Epithelial cell of esophagus (primary cell): Measurements from ENCODE around the gene RAB10.

Experiments used
- DNase-seq: peaks from one replicate; pipeline ENCODE4 v3.0.0; 2010; ENCODE audit warnings: low read depth
- H3K4me3 ChIP-seq: 2 replicates; pipeline ENCODE4 v1.5.1; 2011; ENCODE audit warnings: mild to moderate bottlenecking, low read length, control low read depth
- CTCF ChIP-seq: IDR thresholded peaks from 2 replicates; pipeline ENCODE4 v1.5.1; 2011; ENCODE audit warnings: low read depth, mild to moderate bottlenecking, low read length, control low read depth, inconsistent platforms; ENCODE audit not compliant: insufficient read depth; ENCODE audit errors: missing control alignments

Gene RAB10

GRCh38 chr2:26048791-26049190 is 14.9 kb downstream of the RAB10 start:
- no peak for TF ChIP-seq CTCF
- H3K4me3 ChIP-seq, result no peak overlapping the region
- no peak for DNase-seq

- no peak for TF ChIP-seq CTCF
- no peak for DNase-seq
These were observed 15.8 kb downstream of the RAB10 start for GRCh38 chr2:26049641-26050040.

DNA sequence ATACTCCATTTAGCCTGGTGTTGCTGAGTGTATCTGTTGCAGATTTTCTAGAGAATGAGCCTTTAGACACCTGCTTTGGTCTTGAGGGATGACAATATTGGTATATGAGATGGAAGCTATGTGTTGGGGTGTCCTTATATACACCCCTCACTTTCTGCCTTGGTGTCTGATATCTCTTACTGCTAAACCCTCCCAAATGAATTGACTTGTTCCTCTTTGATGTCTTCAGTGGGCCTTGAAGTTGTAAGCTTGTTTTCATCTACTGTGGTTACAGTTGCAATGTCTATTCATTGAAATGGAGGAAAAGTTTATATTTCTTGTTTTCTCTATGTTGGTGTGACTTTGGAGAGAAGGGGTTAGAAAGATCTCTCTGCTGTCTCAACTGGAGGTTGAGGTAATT is 18.9 kb downstream of the RAB10 start:
- no peak for TF ChIP-seq CTCF
- no peak for DNase-seq
- H3K4me3 ChIP-seq, result no peak overlapping the region

More at GRCh38 chr2:26049641-26050040, 15.8 kb downstream of the RAB10 start:
- H3K4me3 ChIP-seq, result no peak overlapping the region

- no peak for DNase-seq
- no peak for TF ChIP-seq CTCF
- H3K4me3 ChIP-seq, result no peak overlapping the region
These were observed 20.9 kb downstream of the RAB10 start for GRCh38 chr2:26054598-26055348.

DNA sequence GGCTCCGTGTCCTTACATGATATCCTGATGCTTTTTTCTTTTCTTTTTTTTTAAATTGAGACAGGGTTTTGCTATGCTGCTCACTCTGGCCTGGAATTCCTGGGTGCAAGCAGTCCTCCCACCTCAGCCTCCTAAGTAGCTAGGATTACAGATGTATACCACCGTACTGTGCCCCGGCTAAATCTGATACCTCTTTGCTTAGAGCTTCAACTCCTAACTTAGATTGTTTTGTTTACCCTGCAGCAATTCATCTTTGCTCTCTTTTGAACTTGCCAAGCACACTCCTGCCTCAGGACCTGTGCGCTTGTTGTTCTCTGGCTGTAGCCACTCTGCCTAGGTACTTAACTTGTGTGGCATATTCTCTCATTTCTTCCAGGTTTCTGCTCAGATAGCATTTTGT is 24.5 kb downstream of the RAB10 start:
- no peak for DNase-seq
- no peak for TF ChIP-seq CTCF
- no peak overlapping the region for H3K4me3 ChIP-seq

GRCh38 chr2:26059542-26059941 is 25.7 kb downstream of the RAB10 start:
- no peak overlapping the region for H3K4me3 ChIP-seq
- DNase-seq, result no peak
- no peak for TF ChIP-seq CTCF

DNA sequence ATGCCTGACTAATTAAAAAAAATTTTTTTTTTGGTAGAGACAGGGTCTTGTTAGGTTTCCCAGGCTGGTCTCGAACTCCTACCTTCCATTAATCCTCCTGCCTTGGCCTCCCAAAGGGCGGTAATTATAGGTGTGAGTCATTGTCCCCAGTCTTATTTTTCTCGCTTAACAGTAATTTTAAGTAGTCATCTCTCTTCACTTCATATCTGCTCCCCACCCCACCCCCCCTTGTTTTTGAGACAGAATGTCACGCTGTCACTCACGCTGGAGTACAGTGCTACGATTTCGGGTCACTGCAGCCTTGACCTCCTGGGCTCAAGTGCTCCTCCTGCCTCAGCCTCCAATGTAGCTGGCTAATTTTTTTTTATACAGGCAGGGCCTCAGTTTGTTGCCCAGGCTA is 27.7 kb downstream of the RAB10 start:
- no peak overlapping the region for H3K4me3 ChIP-seq
- DNase-seq, result no peak
- TF ChIP-seq CTCF, result no peak
